GM12878 (cell line): Measurements from ENCODE around the gene HOXB13.

ENCODE experiments used
- CEBPB ChIP-seq, 2 experiments: fragments of 150-350 bp in 1 of 2; IDR thresholded peaks; 2 replicates each; pipeline ENCODE4 v1.6.1; 2012 to 2014; ENCODE audit warnings: low read depth in 2 of 2, low read length in 2 of 2, borderline replicate concordance in 1 of 2, inconsistent platforms in 1 of 2
- EP300 ChIP-seq, 2 experiments: fragments of 150-350 bp in 1 of 2; IDR thresholded peaks; 2 replicates each; pipeline ENCODE4 v1.6.1; 2011 to 2012; ENCODE audit warnings: low read depth in 2 of 2, low read length in 2 of 2, borderline replicate concordance in 1 of 2, improper control_type of control experiment in 1 of 2, inconsistent platforms in 1 of 2; ENCODE audit not compliant: control insufficient read depth in 1 of 2
- ETV6 ChIP-seq, 2 experiments: fragments of 450-650 bp in 1 of 2; IDR thresholded peaks in 1 of 2; conservative IDR thresholded peaks in 1 of 2; 2 replicates each; pipeline ENCODE4 v1.6.1; 2014; ENCODE audit warnings: antibody characterized with exemption in 1 of 2, borderline replicate concordance in 1 of 2, low read depth in 1 of 2, mild to moderate bottlenecking in 1 of 2, moderate library complexity in 1 of 2
- EZH2 ChIP-seq: IDR thresholded peaks from 2 replicates; pipeline ENCODE4 v1.6.1; 2012; ENCODE audit warnings: low read depth, mild to moderate bottlenecking, control low read depth, inconsistent platforms, low read length, borderline replicate concordance; ENCODE audit not compliant: control insufficient read depth
- MEF2A ChIP-seq: IDR thresholded peaks from 2 replicates; pipeline ENCODE4 v1.6.1; 2011; ENCODE audit warnings: low read depth, mild to moderate bottlenecking, low read length, moderate library complexity; ENCODE audit not compliant: insufficient read depth
- NR2C2 ChIP-seq: IDR thresholded peaks from 2 replicates; pipeline ENCODE4 v1.6.1; 2011; ENCODE audit warnings: borderline replicate concordance, low read depth; ENCODE audit not compliant: control insufficient read depth, insufficient read length
- TCF12 ChIP-seq: IDR thresholded peaks from 2 replicates; pipeline ENCODE4 v1.6.1; 2011; ENCODE audit warnings: low read depth, mild to moderate bottlenecking, low read length
- TF ChIP-seq, protein P1 (sequence below): IDR thresholded peaks from 2 replicates; pipeline ENCODE4 v1.6.1; 2011; ENCODE audit warnings: mild to moderate bottlenecking, low read depth, low read length, moderate library complexity; ENCODE audit not compliant: insufficient replicate concordance
- TF ChIP-seq, protein P2 (sequence below), 3 experiments: IDR thresholded peaks in 2 of 3; conservative IDR thresholded peaks in 1 of 3; 2 replicates each; pipeline ENCODE4 v1.5.1; 2011; ENCODE audit warnings: low read depth in 3 of 3, low read length in 3 of 3, mild to moderate bottlenecking in 3 of 3, control low read depth in 2 of 3, moderate library complexity in 2 of 3, inconsistent platforms in 1 of 3, mixed read lengths in 1 of 3; ENCODE audit not compliant: control insufficient read depth in 2 of 3, insufficient read depth in 1 of 3; ENCODE audit errors: extremely low read depth in 1 of 3

DNA sequence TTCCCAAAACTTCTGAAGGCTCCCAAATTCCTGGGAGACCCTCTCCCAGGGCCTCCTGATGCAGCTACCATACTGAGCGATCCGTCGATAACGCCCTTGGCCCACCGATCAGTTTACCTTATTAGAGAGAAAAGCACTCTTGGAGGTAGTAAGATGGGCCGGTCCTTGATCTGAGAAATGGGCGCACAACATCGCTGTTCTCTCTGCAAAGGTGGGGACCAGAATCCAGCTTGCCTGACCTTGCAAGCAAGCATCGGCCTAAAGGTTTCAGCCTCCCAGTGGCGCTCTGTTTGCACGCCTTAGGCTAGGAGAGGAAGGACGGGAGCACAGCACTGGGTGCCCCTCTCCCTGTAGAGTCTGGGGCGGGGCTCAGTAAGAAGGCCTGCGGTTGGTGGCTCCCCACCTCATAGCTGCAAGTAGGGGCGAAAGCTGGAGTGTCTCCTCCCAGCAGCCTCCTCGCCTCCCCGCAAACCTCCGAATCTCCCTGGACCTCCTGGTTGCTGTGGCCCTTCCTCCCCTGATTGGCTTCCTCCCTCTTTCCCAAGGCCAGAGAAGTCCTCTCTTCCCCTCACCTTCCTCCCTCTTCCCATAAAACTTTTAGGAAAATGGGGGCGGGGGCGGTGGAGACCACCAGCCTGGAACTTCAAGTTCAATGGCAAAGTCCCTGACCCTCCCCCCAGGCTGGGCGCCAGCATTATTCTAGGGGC, 6.2 kb downstream of the HOXB13 start, which contains the start of gene PRAC1:
- no peak for TF ChIP-seq TCF12
- no peak for TF ChIP-seq EZH2
- TF ChIP-seq EP300 (IDR thresholded peaks at IDR 0.05; ENCODE audit: borderline replicate concordance in 1 of 2, control insufficient read depth in 1 of 2, low read depth in 2 of 2, low read length in 2 of 2), result no peak
- TF ChIP-seq MEF2A, result no peak
- TF ChIP-seq, protein P1, sequence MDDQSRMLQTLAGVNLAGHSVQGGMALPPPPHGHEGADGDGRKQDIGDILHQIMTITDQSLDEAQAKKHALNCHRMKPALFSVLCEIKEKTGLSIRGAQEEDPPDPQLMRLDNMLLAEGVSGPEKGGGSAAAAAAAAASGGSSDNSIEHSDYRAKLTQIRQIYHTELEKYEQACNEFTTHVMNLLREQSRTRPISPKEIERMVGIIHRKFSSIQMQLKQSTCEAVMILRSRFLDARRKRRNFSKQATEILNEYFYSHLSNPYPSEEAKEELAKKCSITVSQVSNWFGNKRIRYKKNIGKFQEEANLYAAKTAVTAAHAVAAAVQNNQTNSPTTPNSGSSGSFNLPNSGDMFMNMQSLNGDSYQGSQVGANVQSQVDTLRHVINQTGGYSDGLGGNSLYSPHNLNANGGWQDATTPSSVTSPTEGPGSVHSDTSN, result no peak
- TF ChIP-seq, protein P2, sequence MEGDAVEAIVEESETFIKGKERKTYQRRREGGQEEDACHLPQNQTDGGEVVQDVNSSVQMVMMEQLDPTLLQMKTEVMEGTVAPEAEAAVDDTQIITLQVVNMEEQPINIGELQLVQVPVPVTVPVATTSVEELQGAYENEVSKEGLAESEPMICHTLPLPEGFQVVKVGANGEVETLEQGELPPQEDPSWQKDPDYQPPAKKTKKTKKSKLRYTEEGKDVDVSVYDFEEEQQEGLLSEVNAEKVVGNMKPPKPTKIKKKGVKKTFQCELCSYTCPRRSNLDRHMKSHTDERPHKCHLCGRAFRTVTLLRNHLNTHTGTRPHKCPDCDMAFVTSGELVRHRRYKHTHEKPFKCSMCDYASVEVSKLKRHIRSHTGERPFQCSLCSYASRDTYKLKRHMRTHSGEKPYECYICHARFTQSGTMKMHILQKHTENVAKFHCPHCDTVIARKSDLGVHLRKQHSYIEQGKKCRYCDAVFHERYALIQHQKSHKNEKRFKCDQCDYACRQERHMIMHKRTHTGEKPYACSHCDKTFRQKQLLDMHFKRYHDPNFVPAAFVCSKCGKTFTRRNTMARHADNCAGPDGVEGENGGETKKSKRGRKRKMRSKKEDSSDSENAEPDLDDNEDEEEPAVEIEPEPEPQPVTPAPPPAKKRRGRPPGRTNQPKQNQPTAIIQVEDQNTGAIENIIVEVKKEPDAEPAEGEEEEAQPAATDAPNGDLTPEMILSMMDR (IDR thresholded peaks at IDR 0.05 in 2 of 3, conservative IDR thresholded peaks at IDR 0.05 in 1 of 3; ENCODE audit: control insufficient read depth in 2 of 3, extremely low read depth in 1 of 3, insufficient read depth in 1 of 3, low read depth in 3 of 3, low read length in 3 of 3), result no peak
- no peak for TF ChIP-seq NR2C2
- no peak for TF ChIP-seq CEBPB (IDR thresholded peaks at IDR 0.05; ENCODE audit: borderline replicate concordance in 1 of 2, low read depth in 2 of 2, low read length in 2 of 2)
- TF ChIP-seq ETV6 (conservative IDR thresholded peaks at IDR 0.05 in 1 of 2, IDR thresholded peaks at IDR 0.05 in 1 of 2; ENCODE audit: borderline replicate concordance in 1 of 2, low read depth in 1 of 2), result no peak
